ENCODE measurements around the gene CLDN5.

The CLDN5 gene

GRCh38 chr22:19501897-19502447 is 22.2 kb downstream of the CLDN5 start:
- DNase-seq: no peak

DNA sequence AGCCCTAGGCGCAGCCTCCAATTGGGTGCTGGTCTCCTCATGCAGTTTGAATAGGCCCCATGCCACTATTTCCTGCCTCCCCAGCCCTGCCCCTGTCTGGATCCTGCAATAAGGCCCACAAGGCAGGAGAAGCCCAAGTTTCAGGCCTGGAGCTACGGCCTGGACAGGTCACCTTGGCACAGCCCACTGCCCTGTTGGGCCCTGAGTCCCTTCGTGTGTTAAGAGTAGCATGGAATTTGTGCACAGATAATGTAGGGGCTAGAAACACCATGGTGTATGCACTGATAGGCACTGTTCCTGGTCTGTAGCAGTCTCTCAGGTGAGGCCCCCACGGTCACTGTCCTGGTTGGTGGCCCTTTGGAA is 24.3 kb downstream of the CLDN5 start:
- no peak for DNase-seq

DNA sequence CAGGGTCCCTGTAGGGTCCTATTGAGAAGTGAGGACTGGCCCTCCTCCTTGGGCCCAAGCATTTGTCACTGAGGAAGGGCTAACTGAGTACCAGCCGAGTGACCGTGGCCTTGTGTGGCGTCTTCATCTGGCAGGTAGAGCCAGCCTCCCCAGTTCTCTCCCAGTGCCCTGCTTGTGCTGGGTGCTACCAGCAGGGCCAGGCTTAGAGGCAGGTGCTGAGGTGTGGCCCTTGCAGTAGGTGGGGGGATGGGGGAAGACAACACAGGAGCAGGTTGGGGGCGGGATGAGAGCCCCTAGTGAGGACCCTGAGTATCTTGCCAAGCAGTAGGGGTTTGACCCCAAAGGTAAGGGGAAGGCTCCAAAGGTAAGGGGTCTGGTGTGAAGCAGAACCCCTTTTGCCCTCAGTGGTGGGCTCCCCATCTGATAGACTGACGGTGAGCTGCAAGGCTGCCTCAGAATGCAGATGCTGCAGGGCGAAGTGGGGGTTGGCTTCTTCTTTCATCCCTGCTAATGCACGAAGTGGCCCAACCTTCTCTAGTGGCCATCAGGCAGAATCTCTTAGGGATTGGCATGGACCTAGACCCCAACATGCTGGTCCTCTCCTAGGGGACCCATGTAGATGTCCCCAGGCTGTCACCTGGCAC is 24.9 kb downstream of the CLDN5 start:
- DNase-seq: no peak

DNA sequence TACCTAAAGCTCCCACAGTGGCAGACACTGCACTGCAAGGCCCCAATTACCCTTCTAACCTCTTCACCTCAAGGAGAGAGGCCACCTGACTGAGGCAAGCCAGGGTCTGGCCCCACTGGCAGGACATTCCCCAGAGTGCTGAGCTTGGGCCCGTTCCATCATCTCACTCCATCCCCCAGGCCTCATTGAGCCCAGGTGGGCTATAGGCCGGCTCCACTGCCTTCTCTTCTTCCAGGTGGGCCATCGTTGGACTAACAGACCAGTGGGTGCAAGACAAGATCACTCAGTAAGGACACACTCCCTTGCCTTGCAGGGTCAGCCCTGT is 25.4 kb downstream of the CLDN5 start:
- no peak for DNase-seq

GRCh38 chr22:19498154-19498865 is 25.9 kb downstream of the CLDN5 start:
- DNase-seq: no peak

DNA sequence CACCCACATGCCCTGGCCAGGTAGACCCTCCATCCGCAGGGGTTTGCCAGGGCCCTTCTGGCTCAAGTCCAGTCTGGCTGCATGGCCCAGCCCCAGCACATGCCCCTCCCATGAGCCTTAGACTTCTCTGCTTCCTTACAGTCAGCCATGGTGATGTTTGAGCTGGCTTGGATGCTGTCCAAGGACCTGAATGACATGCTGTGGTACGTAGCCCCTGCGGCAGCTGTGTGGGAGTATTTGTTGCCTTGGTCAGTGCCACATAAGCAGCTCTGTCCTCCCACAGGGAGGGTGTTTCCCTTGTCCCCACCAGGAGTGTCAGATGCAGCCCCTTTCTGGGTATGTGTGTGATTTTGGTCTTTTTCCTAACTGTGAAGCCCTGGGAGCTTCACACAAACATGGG is 27.0 kb downstream of the CLDN5 start:
- no peak for DNase-seq

GRCh38 chr22:19496324-19496630 is 27.9 kb downstream of the CLDN5 start:
- DNase-seq: no peak

DNA sequence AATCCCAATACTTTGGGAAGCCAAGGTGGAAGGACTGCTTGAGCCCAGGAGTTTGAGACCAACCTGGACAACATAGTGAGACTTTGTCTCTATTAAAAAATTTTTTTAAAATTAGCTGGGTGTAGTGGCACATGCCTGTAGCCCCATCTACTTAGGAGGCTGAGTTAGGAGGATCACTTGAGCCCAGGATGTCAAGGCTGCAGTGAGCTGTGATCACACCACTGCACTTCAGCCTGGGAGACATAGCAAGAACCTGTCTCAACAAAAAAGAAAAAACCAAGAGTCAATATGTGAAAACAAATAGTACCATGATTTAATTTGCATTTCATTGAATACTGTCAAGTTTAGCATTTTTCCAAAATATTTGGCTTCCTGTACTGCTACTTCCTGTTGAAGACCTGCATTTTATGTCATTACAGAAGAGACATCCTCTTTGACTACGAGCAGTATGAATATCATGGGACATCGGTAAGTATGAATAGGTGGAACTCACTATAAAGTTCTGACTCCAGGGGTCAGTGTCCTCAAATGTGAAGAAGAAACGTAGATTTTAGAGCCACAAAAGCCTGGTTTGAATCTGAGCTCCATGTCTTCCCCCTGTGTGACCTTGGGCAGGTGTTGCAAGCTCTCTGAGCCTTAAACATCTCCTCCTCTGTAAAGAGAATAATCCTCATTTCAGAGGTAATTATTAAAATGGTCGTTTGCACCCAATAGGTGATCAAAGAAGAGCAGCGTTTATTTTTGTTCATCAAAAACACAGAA is 28.5 kb downstream of the CLDN5 start:
- DNase-seq: no peak

DNA sequence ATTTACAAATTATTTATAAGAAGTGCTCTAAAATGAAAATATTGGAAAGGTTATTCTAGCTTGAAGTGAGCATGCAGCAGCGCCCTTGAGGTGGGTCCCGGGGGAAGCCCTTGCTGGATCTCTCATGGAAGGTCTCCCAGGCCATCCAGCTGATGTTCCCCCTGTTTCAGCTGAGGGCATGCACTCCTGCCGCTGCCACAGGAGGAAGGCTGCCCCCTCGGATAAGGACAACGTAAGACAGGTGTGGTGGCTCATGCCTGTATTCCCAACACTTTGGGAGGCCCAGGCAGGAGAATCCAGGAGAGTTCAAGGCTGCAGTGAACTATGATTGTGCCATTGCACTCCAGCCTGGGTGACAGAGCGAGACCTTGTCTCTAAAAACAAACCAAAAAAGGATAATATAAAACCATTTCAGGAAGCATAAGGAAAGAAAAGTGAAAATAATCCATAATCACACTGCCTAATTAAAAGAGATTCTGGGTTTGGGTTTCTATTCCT is 29.5 kb downstream of the CLDN5 start:
- no peak for DNase-seq

- DNase-seq: no peak
Observed at GRCh38 chr22:19494001-19494560, 30.1 kb downstream of the CLDN5 start.

DNA sequence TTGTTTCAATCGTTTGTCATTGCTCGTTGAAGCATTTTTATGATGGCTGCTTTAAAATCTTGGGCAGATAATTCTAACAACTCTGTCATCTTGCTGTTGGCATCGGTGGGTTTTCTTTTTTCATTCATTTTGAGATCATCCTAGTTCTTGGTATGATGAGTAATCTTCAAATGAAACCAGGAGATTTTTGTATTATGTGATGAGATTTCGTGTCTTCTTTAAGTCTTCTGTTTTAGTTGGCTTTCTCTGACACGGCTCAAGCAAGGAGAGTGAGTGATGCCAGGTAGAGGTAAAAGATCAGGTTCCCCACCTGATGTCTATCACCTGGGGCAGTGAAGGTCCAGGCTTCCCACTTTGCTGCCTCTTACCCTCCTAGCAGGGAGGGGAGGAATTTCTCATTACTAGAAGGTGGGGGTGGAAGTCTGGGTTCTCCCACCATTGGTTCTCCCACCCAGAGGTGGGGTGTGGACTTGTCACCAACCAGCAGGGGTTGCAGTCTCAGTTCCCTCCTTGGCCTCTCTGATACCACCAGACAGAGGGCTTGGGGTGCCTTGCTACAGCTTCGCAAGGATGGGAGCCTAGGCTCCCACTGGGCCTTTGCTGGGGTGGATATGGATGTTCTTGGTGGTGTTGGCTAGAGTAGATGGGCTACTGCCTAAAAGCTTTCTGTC is 31.6 kb downstream of the CLDN5 start:
- DNase-seq: no peak

DNA sequence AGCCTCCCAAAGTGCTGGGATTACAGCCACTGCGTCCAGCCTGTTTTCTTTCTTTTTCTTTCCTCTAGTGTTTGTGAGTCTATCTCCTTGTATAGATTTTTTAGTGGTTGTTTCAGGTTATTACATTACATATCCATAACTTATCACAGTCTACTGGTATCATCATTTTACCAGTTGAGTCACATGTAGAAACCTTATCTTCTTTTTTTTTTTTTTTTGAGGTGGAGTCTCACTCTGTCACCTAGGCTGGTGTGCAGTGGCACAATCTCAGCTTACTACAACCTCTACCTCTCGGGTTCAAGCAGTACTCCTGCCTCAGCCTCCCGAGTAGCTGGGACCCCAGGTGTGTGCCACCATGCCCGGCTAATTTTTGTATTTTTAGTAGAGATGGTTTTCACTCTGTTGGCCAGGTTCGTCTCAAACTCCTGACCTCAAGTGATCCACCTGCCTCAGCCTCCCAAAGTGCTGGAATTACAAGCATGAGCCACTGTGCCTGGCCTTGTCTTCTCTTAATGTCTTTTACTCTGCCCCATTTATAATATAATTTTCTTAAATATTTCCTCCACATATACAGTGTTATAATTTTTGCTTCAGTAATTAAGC is 33.5 kb downstream of the CLDN5 start:
- no peak for DNase-seq

GRCh38 chr22:19488884-19489843 is 35.0 kb downstream of the CLDN5 start:
- no peak for DNase-seq

DNA sequence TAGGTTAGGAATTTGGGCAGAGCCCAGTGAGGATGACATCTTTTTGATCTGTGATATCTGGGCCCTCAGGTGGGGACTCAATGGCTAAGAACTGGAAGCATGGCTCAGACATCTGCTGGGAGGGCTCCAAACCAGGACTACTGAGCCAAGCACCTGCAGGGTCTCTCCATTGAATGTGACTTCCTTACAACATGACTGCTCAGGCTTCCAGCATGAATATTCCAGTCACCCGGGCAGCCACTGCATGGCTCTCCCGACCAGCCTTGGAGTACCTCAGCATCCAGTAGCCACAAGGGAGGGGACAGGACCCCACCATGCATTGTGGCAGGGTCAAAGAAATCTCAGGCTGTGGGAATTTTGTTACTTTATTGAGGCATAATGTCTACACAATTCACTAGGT is 35.9 kb downstream of the CLDN5 start:
- DNase-seq: no peak

DNA sequence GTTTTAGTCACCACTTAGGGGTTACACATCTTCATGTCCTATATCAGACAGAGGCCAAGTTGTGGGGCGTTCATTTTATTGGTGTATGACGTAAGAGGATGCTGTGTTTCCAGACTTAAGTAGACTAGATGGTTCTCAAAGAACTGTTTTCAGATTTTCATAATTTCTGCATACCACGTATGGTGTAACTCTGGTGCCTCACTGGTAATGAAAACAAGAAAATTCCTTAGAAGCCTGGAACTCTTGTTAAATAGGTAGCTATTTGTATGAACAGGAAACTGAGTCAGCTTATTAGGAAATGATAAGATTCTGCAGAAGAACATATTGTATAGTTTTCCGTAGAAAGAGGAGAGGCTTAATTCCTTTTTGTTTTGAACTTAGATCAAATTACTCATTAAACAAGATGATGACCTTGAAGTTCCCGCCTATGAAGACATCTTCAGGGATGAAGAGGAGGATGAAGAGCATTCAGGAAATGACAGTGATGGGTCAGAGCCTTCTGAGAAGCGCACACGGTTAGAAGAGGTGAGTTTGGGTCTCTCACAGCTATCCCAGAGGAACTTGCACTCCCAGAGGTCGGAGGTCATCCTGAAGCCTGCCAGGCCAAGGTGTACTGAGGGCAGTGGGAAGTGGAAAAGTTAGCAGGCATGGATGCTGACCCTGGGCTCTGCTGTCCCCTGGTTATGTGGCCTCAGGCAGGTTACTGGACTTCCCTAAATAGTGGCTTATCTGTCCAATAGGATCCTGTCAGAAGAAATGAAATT is 40.5 kb downstream of the CLDN5 start:
- DNase-seq: no peak

DNA sequence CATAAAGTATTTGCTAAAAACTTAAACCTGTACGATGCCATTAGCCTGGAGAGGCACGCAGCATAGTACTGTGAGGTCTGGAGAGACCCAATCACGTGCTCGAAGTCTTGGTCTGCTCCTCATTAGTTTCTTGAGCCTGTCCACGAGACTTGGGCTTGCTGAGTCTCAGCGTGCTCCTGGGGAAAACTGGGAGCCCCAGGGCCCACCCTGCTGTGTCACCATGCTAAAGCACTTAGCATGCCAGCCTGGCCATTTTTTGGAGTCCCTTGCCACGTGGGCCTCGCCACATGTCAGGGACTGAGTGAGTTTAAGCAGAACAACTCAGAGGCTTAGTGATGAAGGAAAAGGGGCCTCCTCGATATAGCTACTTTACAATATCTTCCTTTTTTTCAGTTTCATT is 41.9 kb downstream of the CLDN5 start:
- DNase-seq: no peak

DNA sequence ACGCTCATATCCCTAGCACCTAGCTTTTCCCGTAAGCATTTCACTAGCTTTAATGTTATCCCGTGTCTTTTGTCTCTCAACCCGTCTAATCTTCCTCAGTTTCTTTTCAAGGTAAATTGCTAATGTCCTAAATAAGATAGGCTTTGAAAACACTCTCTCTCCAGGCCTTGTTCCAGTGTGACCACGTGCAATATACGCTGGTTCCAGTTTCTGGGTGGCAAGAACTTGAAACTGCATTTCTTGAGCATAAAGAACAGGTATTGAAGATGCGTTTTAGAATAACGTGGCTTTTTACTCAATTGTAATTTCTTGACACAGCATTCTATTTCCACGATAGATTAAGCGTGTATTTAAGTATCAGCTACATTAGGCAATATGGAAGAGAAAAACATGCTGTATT is 43.4 kb downstream of the CLDN5 start:
- DNase-seq: no peak

DNA sequence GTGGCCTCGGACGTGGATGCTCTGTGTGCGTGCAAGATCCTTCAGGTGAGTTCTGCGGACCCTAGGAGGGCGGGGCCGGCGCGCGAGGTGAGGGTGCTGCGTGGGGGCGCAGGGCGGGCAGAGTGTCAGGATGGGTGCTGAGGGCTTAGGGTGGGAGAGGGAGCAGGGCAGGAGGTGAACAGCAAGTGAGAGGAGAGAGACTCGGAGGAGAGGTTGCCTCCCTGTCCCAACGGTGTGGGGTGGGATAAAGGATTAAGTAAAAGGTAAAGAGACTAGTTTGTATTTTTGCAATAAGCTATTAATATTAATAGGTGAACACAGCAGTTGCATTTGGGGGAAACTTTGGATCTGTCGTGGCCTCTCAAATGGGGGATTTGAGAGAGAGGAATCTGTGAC is 44.0 kb downstream of the CLDN5 start:
- peak in 1 of 2 donors; percentile 33 for DNase-seq

DNA sequence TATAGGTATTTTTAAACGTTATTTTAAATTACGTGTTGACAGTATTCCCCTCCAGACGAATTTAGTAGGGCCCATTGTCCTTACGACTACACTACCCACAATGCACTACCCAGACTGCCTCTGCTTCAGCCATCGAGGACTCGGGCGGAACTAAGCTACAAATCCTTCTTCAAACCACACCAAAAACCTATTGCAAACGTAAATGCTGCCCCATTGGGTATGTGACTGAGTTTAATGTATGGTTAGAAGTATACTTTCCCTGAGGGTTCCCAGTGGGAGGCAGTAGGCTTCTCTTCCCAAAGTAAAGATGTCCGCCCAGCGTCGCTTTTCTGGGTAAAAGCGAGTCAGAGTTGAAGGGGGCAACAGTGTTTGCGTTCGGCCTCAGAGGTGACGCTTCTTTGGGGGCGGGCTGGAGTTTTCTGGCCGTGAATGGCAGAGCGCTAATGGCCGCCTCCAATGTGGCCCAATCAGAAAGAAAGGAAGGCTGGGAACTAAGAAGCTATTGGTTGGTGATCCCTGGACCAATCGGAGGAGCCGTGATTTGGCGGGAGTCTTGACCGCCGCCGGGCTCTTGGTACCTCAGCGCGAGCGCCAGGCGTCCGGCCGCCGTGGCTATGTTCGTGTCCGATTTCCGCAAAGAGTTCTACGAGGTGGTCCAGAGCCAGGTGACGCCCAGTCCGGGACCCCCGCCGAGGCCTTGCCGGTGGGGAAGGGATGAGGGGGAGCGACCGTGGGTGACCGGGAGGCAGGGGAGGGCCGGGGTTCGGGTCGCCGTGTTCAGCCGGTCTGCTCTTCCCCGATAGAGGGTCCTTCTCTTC is 44.6 kb downstream of the CLDN5 start, which contains the start of gene CDC45:
CDC45 (plus strand) TSS at position 566 of the 818 bp plus-strand sequence; CDS start at position 615, 49 bp downstream.
- peak; percentile 92 to 94 for DNase-seq
